GM12801 (cell line): ENCODE measurements around the gene NFIX.

Source experiments
- TF ChIP-seq, protein P1 (sequence below): IDR thresholded peaks from one replicate; pipeline ENCODE4 v1.5.1; 2011; ENCODE audit warnings: control low read depth; ENCODE audit not compliant: insufficient read length; ENCODE audit errors: extremely low read depth

The NFIX gene

GRCh38 chr19:12970070-12970820 is 25.0 kb upstream of the NFIX start:
- TF ChIP-seq, protein P1, sequence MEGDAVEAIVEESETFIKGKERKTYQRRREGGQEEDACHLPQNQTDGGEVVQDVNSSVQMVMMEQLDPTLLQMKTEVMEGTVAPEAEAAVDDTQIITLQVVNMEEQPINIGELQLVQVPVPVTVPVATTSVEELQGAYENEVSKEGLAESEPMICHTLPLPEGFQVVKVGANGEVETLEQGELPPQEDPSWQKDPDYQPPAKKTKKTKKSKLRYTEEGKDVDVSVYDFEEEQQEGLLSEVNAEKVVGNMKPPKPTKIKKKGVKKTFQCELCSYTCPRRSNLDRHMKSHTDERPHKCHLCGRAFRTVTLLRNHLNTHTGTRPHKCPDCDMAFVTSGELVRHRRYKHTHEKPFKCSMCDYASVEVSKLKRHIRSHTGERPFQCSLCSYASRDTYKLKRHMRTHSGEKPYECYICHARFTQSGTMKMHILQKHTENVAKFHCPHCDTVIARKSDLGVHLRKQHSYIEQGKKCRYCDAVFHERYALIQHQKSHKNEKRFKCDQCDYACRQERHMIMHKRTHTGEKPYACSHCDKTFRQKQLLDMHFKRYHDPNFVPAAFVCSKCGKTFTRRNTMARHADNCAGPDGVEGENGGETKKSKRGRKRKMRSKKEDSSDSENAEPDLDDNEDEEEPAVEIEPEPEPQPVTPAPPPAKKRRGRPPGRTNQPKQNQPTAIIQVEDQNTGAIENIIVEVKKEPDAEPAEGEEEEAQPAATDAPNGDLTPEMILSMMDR, result no peak

GRCh38 chr19:12973236-12973635 is 22.0 kb upstream of the NFIX start:
- TF ChIP-seq, protein P1, result no peak

DNA sequence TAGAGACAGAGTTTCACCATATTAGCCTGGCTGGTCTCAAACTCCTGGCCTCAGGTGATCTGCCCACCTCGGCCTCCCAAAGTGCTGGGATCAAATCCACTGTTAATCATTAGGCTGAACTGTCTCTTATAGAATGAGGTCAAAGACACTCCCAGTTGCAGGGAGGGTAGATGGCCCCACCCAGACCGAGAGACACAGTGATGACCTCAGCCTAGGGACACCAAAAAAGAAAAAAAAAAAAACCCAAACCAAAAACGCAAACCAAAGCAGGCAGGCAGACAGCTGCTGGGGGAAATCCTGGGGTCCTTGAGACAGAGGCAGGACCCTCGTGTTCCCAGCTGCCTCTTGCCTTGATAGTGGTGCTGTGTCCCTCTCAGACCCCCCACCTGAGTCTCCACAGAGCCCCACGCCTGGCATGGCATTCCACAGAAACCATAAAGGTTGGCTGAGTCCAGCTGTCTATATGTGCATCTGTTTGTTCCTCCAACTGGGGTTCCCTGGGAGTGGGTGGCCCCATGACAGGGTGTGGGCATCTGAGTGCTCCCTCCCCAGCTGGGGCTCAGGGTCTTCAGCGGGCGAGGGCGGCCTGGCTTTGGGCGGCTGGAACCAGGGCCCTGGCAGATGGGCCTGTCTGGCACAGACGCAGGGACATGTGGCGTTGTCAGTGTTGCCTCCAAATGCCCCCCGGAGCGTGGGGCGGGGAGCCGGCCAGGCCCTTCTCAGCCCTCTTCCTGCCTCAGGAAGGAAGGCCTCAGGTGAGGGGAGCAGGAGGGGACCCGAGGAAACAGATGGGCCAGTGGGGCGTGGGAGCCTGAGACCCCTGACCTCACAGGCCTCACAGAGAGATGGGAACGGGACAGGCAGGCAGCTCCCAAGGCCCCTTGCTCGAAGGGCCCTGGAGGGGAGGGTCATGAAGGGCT is 20.7 kb upstream of the NFIX start:
- TF ChIP-seq, protein P1, result no peak

DNA sequence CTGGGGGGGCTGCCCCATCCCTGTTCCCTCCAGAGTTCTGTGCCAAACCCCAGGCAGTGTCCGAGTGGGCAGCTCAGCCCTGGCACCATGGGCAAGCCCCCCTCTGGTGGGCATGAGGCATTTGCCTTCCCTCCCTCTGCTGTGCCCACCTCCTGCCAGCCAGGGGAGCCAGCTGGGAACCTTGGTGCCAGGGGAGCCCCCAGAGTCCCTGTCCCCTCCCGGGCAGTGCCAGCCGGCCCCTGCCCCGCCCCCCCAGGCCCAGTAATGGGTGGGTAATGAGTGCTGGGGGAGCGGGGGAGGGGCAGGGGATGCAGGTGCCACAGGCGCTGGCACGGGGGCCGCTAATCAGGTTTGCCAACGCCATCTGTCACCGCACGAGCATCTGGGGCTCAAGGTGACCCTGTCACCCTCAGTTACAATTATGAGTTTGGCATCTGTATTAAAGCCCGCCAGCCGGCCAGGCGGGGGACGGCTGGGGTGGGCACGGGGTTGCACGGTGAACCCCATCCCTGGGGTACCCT is 20.0 kb upstream of the NFIX start:
- TF ChIP-seq, protein P1, result no peak

GRCh38 chr19:12979974-12980373 is 15.3 kb upstream of the NFIX start:
- TF ChIP-seq, protein P1, result no peak

- TF ChIP-seq, protein P1, result no peak
Observed at GRCh38 chr19:12982648-12983047, 12.6 kb upstream of the NFIX start.

DNA sequence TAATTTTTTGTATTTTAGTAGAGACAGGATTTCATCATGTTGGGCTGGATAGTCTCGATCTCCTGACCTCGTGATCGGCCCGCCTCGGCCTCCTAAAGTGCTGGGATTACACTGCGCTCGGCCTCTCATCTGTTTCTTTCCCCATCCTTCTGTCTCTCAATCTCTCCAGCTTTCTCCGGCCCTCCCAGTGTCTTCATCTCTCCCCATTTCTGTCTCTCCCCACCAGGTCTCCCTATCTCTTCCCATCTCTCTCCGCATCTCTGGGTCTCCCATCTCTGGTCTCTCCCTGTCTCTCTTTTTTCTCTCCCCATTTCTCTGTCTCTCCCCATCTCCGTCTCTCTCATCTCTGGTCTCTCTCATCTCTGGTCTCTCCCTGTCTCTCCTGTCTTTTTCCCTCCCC is 12.2 kb upstream of the NFIX start:
- TF ChIP-seq, protein P1, result no peak
